ENCODE measurements around the gene SYTL3. TPM values are rescaled to one million over a fixed set of nuclear protein-coding genes. Genes with fewer than 3 reads are reported as not detected.

SYTL3 gene
- total and polyA plus RNA-seq, 2 experiments from 2014 or later: 0.07 TPM; not detected in 1

DNA sequence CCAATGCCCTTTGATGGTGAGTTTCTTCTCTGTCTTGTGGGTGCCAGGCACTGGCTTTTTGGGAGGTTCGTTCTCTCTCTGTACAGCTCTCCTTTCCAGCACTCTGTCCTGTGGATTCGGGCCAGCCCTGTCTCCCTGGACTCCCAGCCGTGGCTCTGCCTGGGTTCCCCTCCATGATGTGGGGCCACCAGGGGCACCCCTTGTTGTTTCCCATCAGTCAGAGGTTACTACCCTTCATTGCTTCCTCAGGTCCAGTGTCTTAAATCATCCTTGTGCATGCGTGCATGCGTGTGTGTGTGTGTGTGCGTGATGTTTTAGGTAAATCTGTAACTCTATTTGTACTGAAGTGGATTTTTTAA is 45.8 kb upstream of the SYTL3 start:
- H3F3A ChIP-seq (replicated peaks; ENCODE audit: low read depth): no peaks in the 10 kb centered on the region
- no peak overlapping the region for H3K4me3 Mint-ChIP-seq
- H2AFZ ChIP-seq: no peak overlapping the region
- no peaks in the 10 kb centered on the region for H3K9me2 ChIP-seq (ENCODE audit: insufficient read depth)
- H3K79me2 ChIP-seq (replicated peaks; ENCODE audit: insufficient read depth): 0 out of 2 replicates have a peak, but pooled peaks cover 3% of the 10 kb centered on the region
- H3K4me1 Mint-ChIP-seq: no peaks in the 10 kb centered on the region
- ATAC-seq (no peak), DNase-seq (ENCODE audit: low spot score) (no peak)
- peaks cover 10% of the 10 kb centered on the region; the same call in 1 of the 2 replicates for H4K20me1 ChIP-seq (replicated peaks; ENCODE audit: insufficient read depth)
- H3K27me3 ChIP-seq (ENCODE audit: insufficient read depth): no peaks in the 10 kb centered on the region
- no peak overlapping the region for H3K4me3 ChIP-seq
- no peak overlapping the region for H3K27ac ChIP-seq (ENCODE audit: low read depth)
- H3K27me3 Mint-ChIP-seq (ENCODE audit: insufficient read depth, low read depth, poor library complexity): peaks cover 4% of the 10 kb centered on the region
- H3K36me3 Mint-ChIP-seq (ENCODE audit: low read depth): peaks cover 43% of the 10 kb centered on the region
- no peak for TF ChIP-seq POLR2AphosphoS5 (IDR thresholded peaks at IDR 0.05; ENCODE audit: low read depth)
- no peak for TF ChIP-seq EZH2 (IDR thresholded peaks at IDR 0.05; ENCODE audit: low read depth, unreplicated experiment)
- no peak for TF ChIP-seq ZNF114 (CRISPR knock-in tag; IDR thresholded peaks at IDR 0.05)
- no peak for TF ChIP-seq CTCF (conservative IDR thresholded peaks at IDR 0.05; ENCODE audit: low read depth in 2 of 2)
- TF ChIP-seq JUNB (IDR thresholded peaks at IDR 0.05; ENCODE audit: unreplicated experiment): no peak
- no peak for TF ChIP-seq ETS1 (IDR thresholded peaks at IDR 0.05)
- TF ChIP-seq STAT1 (IDR thresholded peaks at IDR 0.05; ENCODE audit: unreplicated experiment): no peak
- no peak for TF ChIP-seq ZNF462 (CRISPR knock-in tag; IDR thresholded peaks at IDR 0.05)
- no peak for TF ChIP-seq CREB1 (CRISPR knock-in tag; IDR thresholded peaks at IDR 0.05; ENCODE audit: low read depth)
- TF ChIP-seq NANOG (IDR thresholded peaks at IDR 0.05; ENCODE audit: borderline replicate concordance): no peak
- no peak for TF ChIP-seq ZNF331 (CRISPR knock-in tag; IDR thresholded peaks at IDR 0.05; ENCODE audit: low read depth)
- no peak for TF ChIP-seq EZH2phosphoT487 (IDR thresholded peaks at IDR 0.05; ENCODE audit: unreplicated experiment)
- TF ChIP-seq, protein P1, sequence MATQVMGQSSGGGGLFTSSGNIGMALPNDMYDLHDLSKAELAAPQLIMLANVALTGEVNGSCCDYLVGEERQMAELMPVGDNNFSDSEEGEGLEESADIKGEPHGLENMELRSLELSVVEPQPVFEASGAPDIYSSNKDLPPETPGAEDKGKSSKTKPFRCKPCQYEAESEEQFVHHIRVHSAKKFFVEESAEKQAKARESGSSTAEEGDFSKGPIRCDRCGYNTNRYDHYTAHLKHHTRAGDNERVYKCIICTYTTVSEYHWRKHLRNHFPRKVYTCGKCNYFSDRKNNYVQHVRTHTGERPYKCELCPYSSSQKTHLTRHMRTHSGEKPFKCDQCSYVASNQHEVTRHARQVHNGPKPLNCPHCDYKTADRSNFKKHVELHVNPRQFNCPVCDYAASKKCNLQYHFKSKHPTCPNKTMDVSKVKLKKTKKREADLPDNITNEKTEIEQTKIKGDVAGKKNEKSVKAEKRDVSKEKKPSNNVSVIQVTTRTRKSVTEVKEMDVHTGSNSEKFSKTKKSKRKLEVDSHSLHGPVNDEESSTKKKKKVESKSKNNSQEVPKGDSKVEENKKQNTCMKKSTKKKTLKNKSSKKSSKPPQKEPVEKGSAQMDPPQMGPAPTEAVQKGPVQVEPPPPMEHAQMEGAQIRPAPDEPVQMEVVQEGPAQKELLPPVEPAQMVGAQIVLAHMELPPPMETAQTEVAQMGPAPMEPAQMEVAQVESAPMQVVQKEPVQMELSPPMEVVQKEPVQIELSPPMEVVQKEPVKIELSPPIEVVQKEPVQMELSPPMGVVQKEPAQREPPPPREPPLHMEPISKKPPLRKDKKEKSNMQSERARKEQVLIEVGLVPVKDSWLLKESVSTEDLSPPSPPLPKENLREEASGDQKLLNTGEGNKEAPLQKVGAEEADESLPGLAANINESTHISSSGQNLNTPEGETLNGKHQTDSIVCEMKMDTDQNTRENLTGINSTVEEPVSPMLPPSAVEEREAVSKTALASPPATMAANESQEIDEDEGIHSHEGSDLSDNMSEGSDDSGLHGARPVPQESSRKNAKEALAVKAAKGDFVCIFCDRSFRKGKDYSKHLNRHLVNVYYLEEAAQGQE (IDR thresholded peaks at IDR 0.05; ENCODE audit: unreplicated experiment): no peak
- peaks cover 4% of the 10 kb centered on the region for H3K36me3 ChIP-seq (ENCODE audit: insufficient read depth)
- no peaks in the 10 kb centered on the region for H3K4me1 ChIP-seq (ENCODE audit: insufficient read depth)
- H3K9me3 Mint-ChIP-seq: no peaks in the 10 kb centered on the region; the same call in 2 of the 3 replicates
- H3K4me2 ChIP-seq: no peak overlapping the region
- H3K27ac Mint-ChIP-seq: no peak overlapping the region; the same call in 1 of the 2 replicates
